Bronchus fibroblast of lung (primary cell): Measurements from ENCODE around the gene MLH1. TPM values are rescaled to one million over a fixed set of nuclear protein-coding genes. Genes with fewer than 3 reads are reported as not detected.

Experiments used
- total RNA-seq: library from RNA; depleted of rRNA; stranded (reverse); fragments of >200 nt; gene quantifications from 2 replicates; pipeline ENCODE4 v1.2.3, GENCODE V29; 2015

MLH1 gene
- 51.0 and 58.0 TPM in 2 replicates for total RNA-seq

DNA sequence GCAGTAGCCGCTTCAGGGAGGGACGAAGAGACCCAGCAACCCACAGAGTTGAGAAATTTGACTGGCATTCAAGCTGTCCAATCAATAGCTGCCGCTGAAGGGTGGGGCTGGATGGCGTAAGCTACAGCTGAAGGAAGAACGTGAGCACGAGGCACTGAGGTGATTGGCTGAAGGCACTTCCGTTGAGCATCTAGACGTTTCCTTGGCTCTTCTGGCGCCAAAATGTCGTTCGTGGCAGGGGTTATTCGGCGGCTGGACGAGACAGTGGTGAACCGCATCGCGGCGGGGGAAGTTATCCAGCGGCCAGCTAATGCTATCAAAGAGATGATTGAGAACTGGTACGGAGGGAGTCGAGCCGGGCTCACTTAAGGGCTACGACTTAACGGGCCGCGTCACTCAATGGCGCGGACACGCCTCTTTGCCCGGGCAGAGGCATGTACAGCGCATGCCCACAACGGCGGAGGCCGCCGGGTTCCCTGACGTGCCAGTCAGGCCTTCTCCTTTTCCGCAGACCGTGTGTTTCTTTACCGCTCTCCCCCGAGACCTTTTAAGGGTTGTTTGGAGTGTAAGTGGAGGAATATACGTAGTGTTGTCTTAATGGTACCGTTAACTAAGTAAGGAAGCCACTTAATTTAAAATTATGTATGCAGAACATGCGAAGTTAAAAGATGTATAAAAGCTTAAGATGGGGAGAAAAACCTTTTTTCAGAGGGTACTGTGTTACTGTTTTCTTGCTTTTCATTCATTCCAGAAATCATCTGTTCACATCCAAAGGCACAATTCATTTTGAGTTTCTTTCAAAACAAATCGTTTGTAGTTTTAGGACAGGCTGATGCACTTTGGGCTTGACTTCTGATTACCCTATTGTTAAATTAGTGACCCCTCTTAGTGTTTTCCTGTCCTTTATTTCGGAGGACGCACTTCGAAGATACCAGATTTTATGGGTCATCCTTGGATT, at the start of gene MLH1:
MLH1 (plus strand) TSS at position 193 of the 958 bp plus-strand sequence; CDS start at position 223, 30 bp downstream.

DNA sequence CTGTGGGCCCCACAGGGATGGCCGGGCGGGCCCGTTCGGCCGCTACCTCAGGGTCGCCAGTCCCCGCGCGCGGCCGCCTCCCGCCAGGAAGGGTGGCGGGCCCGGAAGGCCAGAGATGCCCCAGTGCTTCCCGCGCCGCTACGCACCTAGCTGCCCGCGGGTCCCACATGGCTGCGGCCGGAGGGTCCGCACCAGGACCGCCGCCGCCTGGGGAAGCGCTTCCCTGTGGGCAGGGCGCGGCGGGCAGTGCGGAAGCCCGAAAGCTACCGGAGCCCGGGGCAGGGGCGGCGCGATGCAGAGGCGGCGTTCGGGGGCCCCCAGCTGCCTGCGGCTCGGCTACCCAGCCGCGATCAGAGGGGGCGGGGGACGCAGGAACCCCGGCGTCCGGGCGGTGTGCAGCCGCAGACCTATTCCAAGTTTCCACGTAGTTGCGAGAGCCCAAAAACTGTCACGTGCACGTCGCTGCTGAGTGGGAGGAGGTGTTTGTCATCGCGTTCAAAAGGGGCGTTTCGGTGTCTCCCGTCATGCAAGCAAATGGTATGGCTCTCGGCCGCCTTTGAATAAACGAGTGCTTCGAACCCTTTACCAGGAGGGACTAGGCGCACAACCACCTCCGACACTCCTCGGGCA, 48.6 kb upstream of the MLH1 start, which contains the start of gene TRANK1:
TRANK1 (minus strand) TSS at position 414 of the 630 bp plus-strand sequence; CDS start at position 169, 245 bp downstream.

DNA sequence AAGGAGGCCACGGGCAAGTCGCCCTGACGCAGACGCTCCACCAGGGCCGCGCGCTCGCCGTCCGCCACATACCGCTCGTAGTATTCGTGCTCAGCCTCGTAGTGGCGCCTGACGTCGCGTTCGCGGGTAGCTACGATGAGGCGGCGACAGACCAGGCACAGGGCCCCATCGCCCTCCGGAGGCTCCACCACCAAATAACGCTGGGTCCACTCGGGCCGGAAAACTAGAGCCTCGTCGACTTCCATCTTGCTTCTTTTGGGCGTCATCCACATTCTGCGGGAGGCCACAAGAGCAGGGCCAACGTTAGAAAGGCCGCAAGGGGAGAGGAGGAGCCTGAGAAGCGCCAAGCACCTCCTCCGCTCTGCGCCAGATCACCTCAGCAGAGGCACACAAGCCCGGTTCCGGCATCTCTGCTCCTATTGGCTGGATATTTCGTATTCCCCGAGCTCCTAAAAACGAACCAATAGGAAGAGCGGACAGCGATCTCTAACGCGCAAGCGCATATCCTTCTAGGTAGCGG, 452 bp upstream of the MLH1 start, which contains the start of gene EPM2AIP1:
EPM2AIP1 (minus strand) TSS at position 326 of the 520 bp plus-strand sequence; CDS start at position 272, 54 bp downstream.

Other genes starting within 250 kb of the MLH1 start
- not detected in 2 replicates for gene DCLK3, start 229.0 kb upstream of the MLH1 start, total RNA-seq
- 3.4 and 3.9 TPM in 2 replicates for gene TRANK1, start 48.5 kb upstream of the MLH1 start, total RNA-seq
- 5.5 and 7.0 TPM in 2 replicates for gene EPM2AIP1, start 387 bp upstream of the MLH1 start, total RNA-seq
- gene LRRFIP2, start 181.1 kb downstream of the MLH1 start, total RNA-seq: 34.8 and 43.2 TPM in 2 replicates
- 16.9 and 26.9 TPM in 2 replicates for gene GOLGA4, start 249.8 kb downstream of the MLH1 start, total RNA-seq